ENCODE data around the gene SORCS2. TPM values are rescaled to one million over a fixed set of nuclear protein-coding genes. Genes with fewer than 3 reads are reported as not detected.

SORCS2 gene
- total and polyA plus RNA-seq, 2 of the 4 experiments (the other 2 are of a cell fraction), result 0.36 to 0.62 TPM

DNA sequence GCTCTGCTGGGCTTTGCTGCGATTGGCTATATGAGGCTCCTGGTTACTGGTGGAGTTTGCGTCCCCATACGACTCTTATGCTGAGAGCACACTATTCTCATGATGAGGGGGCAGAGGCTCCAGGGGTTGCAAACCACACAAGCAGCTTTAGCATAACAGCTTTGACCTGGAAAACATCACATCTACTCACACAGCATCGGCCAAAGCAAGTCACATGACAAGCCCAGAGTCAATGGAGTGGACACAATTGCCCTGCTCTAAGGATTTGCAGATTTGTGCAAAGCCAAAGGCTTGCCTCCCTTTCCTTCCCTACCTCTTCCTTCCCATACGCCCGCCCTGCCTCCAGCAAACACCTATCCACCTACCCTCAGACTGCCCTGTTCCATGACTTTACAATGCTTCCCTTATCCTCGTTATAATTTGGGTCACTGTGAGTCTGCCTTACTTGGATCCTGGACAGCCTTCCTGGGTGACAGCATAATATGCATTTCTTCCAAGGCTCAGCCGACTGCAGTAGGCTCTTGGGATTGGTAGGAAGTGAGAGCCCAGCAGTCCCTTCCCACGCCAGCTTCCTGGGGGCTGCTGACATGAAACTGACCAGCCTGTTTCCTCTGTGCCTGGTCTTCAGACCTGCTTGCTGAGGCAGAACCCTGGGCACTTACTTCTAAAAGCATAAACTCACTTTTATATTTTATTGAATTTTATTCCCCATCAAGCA is 450.6 kb downstream of the SORCS2 start:
- H4K20me1 ChIP-seq (ENCODE audit: insufficient read depth, low read length), result no peaks in the 10 kb centered on the region
- POLR2A ChIA-PET (ENCODE audit: unreplicated experiment), result no interaction called here
- TF ChIP-seq NFE2L2 (IDR thresholded peaks at IDR 0.05; ENCODE audit: low read depth, low read length), result no peak
- TF ChIP-seq SMC3 (IDR thresholded peaks at IDR 0.05; ENCODE audit: low read depth, low read length), result no peak
- TF ChIP-seq, protein P1, sequence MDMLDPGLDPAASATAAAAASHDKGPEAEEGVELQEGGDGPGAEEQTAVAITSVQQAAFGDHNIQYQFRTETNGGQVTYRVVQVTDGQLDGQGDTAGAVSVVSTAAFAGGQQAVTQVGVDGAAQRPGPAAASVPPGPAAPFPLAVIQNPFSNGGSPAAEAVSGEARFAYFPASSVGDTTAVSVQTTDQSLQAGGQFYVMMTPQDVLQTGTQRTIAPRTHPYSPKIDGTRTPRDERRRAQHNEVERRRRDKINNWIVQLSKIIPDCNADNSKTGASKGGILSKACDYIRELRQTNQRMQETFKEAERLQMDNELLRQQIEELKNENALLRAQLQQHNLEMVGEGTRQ (IDR thresholded peaks at IDR 0.05; ENCODE audit: low read depth, low read length), result no peak
- H4K91ac ChIP-seq (ENCODE audit: insufficient read depth, low read depth, low read length), result no peak overlapping the region
- H3K27ac ChIP-seq (ENCODE audit: insufficient read depth, low read length), result no peak overlapping the region
- H3K9me1 ChIP-seq (ENCODE audit: insufficient read depth, low read length), result peaks cover 7% of the 10 kb centered on the region; the same call in 1 of the 2 replicates
- intact Hi-C loops (cut with micrococcal nuclease) (no loop called here), in situ Hi-C loops (cut with MboI; ENCODE audit: low sequenced_read_pairs) (no loop called here), dilution Hi-C loops (cut with HindIII; ENCODE audit: low sequenced_read_pairs, unreplicated experiment) (no loop called here)
- no peak overlapping the region for H3K18ac ChIP-seq (ENCODE audit: low read depth, low read length)
- H3K4me3 ChIP-seq (ENCODE audit: insufficient read depth, low read depth, low read length), result no peak overlapping the region
- no peaks in the 10 kb centered on the region for H3K36me3 ChIP-seq (ENCODE audit: control insufficient read depth, insufficient read depth, low read length)
- H2AK5ac ChIP-seq (ENCODE audit: low read depth, low read length), result no peak overlapping the region
- no peak overlapping the region for H3K14ac ChIP-seq (replicated peaks; ENCODE audit: low read depth, low read length)
- H3K4me1 ChIP-seq (ENCODE audit: control insufficient read depth, insufficient read depth, low read length), result no peaks in the 10 kb centered on the region
- DNase-seq (no peak), ATAC-seq (ENCODE audit: low read depth) (no peak)
- WGBS, 2 experiments (ENCODE audit: extremely low coverage in 2 of 2, insufficient read length in 1 of 2), result no CpG with 5 or more reads among the region's 9 CpGs
- H4K5ac ChIP-seq (ENCODE audit: low read depth, low read length), result no peak overlapping the region
- BruUV-seq (replicated peaks), result no TSS peak
- H2BK15ac ChIP-seq (ENCODE audit: low read depth, low read length), result no peak overlapping the region
- H3K23ac ChIP-seq (ENCODE audit: low read depth, low read length), result no peak overlapping the region
- no peak overlapping the region for H4K8ac ChIP-seq (ENCODE audit: low read depth in 2 of 2, low read length in 2 of 2)
- no peak overlapping the region for H2BK20ac ChIP-seq (ENCODE audit: low read depth, low read length)
- no peak overlapping the region for H2BK5ac ChIP-seq (ENCODE audit: low read depth, low read length, poor library complexity, severe bottlenecking)
- peaks cover 12% of the 10 kb centered on the region for H3K27me3 ChIP-seq (ENCODE audit: control insufficient read depth, insufficient read depth, low read length)
- CTCF ChIA-PET, result no interaction called here
- no peak overlapping the region for H3K4ac ChIP-seq (ENCODE audit: low read depth, low read length)
- H3K56ac ChIP-seq (ENCODE audit: extremely low read depth, insufficient read depth, low read length), result no peak overlapping the region
- no peak overlapping the region for H2BK120ac ChIP-seq (ENCODE audit: low read depth, low read length)
- H3K9ac ChIP-seq (ENCODE audit: low read depth, low read length), result no peak overlapping the region
- H2AK9ac ChIP-seq (replicated peaks; ENCODE audit: low read depth, low read length, poor library complexity), result no peak overlapping the region
- no peaks in the 10 kb centered on the region for H3K79me1 ChIP-seq (ENCODE audit: low read depth in 1 of 2, low read length in 2 of 2)
- H3K9me3 ChIP-seq (ENCODE audit: control insufficient read depth, insufficient read depth, low read length), result peaks cover 6% of the 10 kb centered on the region
- H2AFZ ChIP-seq (replicated peaks; ENCODE audit: low read length, poor library complexity), result no peak overlapping the region
- no peak overlapping the region for H3K4me2 ChIP-seq (ENCODE audit: low read depth, low read length)
